ENCODE results near the gene EIF3I.
"Not testable (repeated sequence)": the region's sequence is repeated elsewhere in the genome, so short reads cannot be mapped to it uniquely, and the experiment has no call there.

Gene EIF3I

GRCh38 chr1:32231843-32232432 lies 9.7 kb downstream of the EIF3I start:
- no peak for DNase-seq (ENCODE audit: low read depth in 2 of 3, low spot score in 2 of 3)

- DNase-seq (ENCODE audit: low read depth in 2 of 3, low spot score in 2 of 3), result no peak
These were observed 10.5 kb downstream of the EIF3I start for GRCh38 chr1:32232558-32233304.

DNA sequence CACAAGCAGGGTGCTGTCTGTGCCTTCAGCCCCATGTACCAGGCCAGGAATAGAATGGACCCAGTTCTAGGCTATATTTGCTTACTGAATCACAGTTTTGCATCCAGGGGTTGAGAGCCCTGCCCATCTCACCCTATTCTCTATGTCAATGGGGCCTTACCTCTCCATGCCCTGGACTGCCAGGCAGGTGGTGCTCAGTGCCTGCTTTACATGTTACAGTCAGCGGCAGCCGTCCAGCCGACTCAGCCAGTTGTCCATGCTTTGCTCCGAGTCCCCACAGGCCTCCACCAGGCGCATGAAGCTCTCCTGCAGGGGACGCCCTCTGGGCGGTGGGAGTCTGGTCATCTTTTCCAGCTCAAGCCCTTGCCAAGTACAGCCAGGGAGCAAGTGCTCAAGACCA lies 12.6 kb downstream of the EIF3I start:
- no peak for DNase-seq (ENCODE audit: low read depth in 2 of 3, low spot score in 2 of 3)

GRCh38 chr1:32239337-32239736 lies 17.1 kb downstream of the EIF3I start:
- no peak for DNase-seq (ENCODE audit: low read depth in 2 of 3, low spot score in 2 of 3)

- DNase-seq (ENCODE audit: low read depth in 2 of 3, low spot score in 2 of 3), result no peak
These were observed 17.6 kb downstream of the EIF3I start for GRCh38 chr1:32239790-32240139.

DNA sequence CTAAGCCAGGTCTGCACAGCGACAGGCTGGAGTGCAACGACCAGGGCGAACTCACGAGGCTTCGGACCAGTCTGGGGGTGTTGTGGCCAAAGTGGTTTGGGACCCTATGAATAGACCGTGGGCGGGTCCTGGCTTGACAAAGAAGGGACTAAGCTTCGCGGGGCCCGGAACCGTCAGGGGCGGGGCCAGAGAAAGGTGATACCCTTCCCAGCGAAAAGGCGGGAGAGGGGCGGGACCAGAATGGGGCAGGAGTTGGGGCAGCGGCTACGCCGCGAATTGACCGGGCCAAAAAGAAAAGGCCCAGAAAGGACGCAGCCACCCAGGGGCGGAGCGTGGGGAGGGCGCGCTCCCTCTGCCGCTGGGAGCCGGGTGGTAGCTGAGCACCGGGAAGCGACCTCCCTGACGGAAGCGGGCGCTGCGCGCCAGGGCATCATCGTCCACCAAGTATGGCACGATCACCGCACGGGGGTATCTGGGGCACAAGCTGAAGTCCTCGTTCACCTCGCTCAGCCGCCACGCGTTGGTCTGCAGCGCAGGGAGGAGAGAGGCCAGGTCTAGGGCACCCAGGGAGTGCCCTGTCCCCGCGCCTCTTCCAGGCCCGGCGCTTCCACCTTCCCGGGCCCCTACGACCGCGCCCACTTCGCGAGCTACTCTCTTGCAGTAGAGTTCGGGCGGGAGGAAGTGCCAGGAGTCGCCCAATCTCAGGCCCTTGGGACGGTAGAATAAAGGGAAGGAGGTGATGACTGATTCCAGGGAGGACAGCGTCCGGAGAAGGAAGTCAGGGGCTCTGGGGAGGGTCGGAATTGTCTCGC lies 18.1 kb downstream of the EIF3I start:
- no peak for DNase-seq (ENCODE audit: low read depth in 2 of 3, low spot score in 2 of 3)

- no peak for DNase-seq (ENCODE audit: low read depth in 2 of 3, low spot score in 2 of 3)
These were observed 19.0 kb downstream of the EIF3I start for GRCh38 chr1:32241001-32241763.

GRCh38 chr1:32242341-32242851 lies 20.2 kb downstream of the EIF3I start:
- DNase-seq (ENCODE audit: low read depth in 2 of 3, low spot score in 2 of 3), result no peak

GRCh38 chr1:32246888-32247273 lies 24.7 kb downstream of the EIF3I start, which contains the start of gene FAM167B:
Gene FAM167B (plus strand): TSS chr1:32247222. CDS start chr1:32247422, 200 bp downstream.
- DNase-seq (ENCODE audit: low read depth in 2 of 3, low spot score in 2 of 3), result no peak

- no peak for DNase-seq (ENCODE audit: low read depth in 2 of 3, low spot score in 2 of 3)
These were observed 25.2 kb downstream of the EIF3I start for GRCh38 chr1:32247452-32247851.

DNA sequence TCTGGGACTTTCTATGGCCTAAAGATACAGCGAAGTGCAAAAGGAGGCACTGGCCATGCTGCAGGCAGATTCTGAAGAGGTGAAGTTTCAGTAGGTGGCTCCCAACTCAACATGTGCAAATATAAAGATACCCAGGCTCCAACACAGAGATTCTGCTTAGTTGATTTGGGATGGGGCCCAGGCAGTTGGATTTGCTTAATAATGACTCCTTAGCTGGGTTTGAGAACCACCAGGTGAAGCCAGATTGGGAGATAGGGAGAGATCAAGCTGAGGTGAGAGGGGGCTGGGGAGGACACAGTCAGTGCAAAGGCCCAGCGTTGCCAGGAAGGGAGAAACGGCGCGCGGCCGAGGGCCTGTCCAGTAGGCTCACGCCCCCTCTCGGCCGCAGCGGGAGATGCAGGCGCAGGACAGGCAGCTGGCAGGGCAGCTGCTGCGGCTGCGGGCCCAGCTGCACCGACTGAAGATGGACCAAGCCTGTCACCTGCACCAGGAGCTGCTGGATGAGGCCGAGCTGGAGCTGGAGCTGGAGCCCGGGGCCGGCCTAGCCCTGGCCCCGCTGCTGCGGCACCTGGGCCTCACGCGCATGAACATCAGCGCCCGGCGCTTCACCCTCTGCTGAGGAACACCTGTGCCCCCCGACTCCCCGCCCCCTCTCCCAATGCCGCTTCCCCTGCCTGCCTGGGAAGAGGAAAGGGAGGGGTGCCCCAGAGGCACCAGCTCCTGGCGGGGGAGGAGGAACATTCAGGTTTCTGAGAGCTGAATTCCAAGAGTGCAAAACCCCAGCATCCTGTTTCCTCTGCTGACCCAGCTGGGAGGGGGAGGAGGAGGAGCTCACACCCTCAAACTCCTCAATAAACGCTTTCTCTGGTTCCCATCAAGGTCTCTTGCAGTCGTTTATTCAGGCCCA lies 26.0 kb downstream of the EIF3I start:
- DNase-seq (ENCODE audit: low read depth in 2 of 3, low spot score in 2 of 3), result peak; percentile 62 to 80 (median 72)

DNA sequence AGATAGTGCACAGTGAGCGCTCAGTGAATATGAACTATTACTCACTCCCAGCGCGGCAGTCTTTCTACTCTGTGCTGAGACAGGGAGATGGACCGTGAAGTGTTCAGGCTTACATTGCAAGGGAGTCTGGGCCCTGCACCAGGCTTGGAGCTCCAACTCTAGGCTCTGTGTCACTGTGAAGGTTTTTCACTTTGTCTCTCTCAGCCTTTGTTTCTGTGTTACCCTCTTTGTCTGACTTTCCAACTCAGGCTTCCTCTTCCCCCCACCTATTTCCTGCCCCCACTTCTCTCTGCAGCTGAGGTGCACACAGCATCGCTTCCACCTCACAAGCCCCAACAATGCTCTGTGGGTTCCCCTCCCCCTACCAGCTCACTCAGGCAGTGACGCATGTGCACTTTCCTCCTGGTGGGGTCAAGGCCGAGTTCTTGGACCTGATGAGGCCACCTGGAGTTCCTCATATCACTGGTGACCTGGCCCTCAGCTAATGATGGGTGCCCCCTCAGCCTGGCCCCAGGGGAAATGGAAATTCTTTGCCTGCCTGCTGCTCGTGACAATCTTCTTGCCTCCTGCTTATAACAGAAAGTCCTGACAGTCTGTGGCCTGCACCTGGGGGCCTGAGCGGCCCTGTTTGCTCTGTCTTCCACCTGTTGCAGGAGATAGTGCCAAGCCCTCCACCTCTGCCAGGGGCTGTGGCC lies 27.8 kb downstream of the EIF3I start:
- peak; percentile 47 to 63 (median 55) for DNase-seq (ENCODE audit: low read depth in 2 of 3, low spot score in 2 of 3)

GRCh38 chr1:32250893-32251716 lies 28.9 kb downstream of the EIF3I start, which contains the start of gene LCK:
Gene LCK (plus strand): TSS chr1:32251265. CDS start chr1:32274330, 23,065 bp downstream.
- peak; percentile 59 to 69 (median 60) for DNase-seq (ENCODE audit: low read depth in 2 of 3, low spot score in 2 of 3)

- no peak for DNase-seq (ENCODE audit: low read depth in 2 of 3, low spot score in 2 of 3)
These were observed 33.2 kb downstream of the EIF3I start for GRCh38 chr1:32255072-32256071.

DNA sequence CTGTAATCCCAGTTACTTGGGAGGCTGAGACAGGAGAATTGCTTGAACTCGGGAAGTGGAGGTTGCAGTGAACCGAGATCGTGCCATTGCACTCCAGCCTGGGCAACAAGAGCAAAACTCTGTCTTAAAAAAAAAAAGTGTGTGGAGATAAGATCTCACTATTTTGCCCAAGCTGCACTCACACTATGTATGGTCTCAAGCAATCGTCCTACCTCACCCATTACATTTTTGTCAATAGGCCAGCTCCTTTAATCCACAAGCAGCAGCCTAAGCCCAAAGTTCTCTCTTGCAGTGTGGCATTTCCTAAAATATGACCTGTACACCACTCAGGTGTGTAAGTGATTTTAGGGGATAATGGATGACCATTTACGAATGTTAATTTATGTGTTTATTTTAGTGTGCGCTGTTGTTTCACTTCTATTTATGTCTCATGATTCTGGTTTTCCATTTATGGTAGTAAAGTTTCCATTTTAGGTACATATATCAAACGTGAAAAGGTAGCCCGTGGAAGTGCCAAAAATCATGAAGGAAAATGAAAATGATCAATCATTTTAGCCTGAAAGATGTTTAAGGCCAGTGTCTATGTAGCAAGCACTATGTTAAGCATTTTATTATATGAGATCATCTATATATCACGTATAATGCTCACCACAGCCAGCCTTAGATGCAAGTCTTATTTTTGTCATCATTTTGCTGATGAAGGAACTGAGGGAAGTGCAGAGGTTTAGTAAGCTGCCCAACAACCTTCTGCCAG lies 34.4 kb downstream of the EIF3I start:
- no peak for DNase-seq (ENCODE audit: low read depth in 2 of 3, low spot score in 2 of 3)

GRCh38 chr1:32257227-32257508 lies 35.0 kb downstream of the EIF3I start:
- no peak for DNase-seq (ENCODE audit: low read depth in 2 of 3, low spot score in 2 of 3)

DNA sequence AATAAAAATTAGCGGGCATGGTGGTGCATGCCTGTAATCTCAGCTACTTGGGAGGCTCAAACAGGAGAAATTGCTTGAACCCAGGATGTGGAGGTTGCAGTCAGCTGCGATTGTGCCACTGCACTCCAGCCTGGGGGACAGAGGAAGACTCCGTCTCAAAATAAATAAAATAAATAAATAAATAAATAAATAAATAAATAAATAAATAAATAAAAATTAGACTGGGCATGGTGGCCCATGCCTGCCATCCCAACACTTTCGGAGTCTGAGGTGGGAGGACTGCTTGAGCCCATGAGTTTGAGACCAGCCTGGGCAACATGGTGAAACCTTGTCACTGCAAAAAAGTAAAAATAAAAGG lies 41.0 kb downstream of the EIF3I start:
- not testable (repeated sequence) for DNase-seq (ENCODE audit: low read depth in 2 of 3, low spot score in 2 of 3)

All from activated CD8-positive, alpha-beta memory T cell treated with anti-CD3 and anti-CD28 coated beads for 48 hours (primary cell).